A204.1 (cell line): ENCODE measurements around the gene KCNJ4.
"Not testable (repeated sequence)": the region's sequence is repeated elsewhere in the genome, so short reads cannot be mapped to it uniquely, and the experiment has no call there.

ENCODE experiments used
- FAIRE-seq: peaks from 2 replicates; lab custom pipeline; 2012; peaks lifted over from hg19 to GRCh38; lab: Jason Lieb, UNC

The KCNJ4 gene

GRCh38 chr22:38412435-38413084 is 42.4 kb downstream of the KCNJ4 start:
- FAIRE-seq = no peak

- FAIRE-seq = no peak
These were observed 44.0 kb downstream of the KCNJ4 start for GRCh38 chr22:38411016-38411415.

- not testable (repeated sequence) for FAIRE-seq
These were observed 45.1 kb downstream of the KCNJ4 start for GRCh38 chr22:38409916-38410315.

- FAIRE-seq = no peak
These were observed 48.4 kb downstream of the KCNJ4 start for GRCh38 chr22:38406617-38407016.

- no peak for FAIRE-seq
These were observed 50.6 kb downstream of the KCNJ4 start for GRCh38 chr22:38404419-38404818.

- FAIRE-seq = no peak
These were observed 51.2 kb downstream of the KCNJ4 start for GRCh38 chr22:38403812-38404211.

- FAIRE-seq = no peak
These were observed 52.8 kb downstream of the KCNJ4 start for GRCh38 chr22:38402204-38402603.

- no peak for FAIRE-seq
These were observed 53.5 kb downstream of the KCNJ4 start for GRCh38 chr22:38401336-38402084.

GRCh38 chr22:38400256-38400655 is 54.7 kb downstream of the KCNJ4 start:
- not testable (repeated sequence) for FAIRE-seq

GRCh38 chr22:38398609-38399461 is 56.2 kb downstream of the KCNJ4 start:
- no peak for FAIRE-seq

- FAIRE-seq = not testable (repeated sequence)
These were observed 56.8 kb downstream of the KCNJ4 start for GRCh38 chr22:38398181-38398608.

- FAIRE-seq = no peak
These were observed 57.6 kb downstream of the KCNJ4 start for GRCh38 chr22:38397189-38398085.

GRCh38 chr22:38396440-38397069 is 58.4 kb downstream of the KCNJ4 start:
- not testable (repeated sequence) for FAIRE-seq

- FAIRE-seq = not testable (repeated sequence)
These were observed 59.1 kb downstream of the KCNJ4 start for GRCh38 chr22:38395944-38396343.

- FAIRE-seq = not testable (repeated sequence)
These were observed 59.9 kb downstream of the KCNJ4 start for GRCh38 chr22:38394929-38395624.

GRCh38 chr22:38389428-38389818 is 65.6 kb downstream of the KCNJ4 start:
- FAIRE-seq = not testable (repeated sequence)

- FAIRE-seq = not testable (repeated sequence)
These were observed 66.2 kb downstream of the KCNJ4 start for GRCh38 chr22:38388506-38389427.

GRCh38 chr22:38386918-38387317 is 68.1 kb downstream of the KCNJ4 start:
- not testable (repeated sequence) for FAIRE-seq

- no peak for FAIRE-seq
These were observed 71.6 kb downstream of the KCNJ4 start for GRCh38 chr22:38383417-38383816.
